AG04450 (cell line): ENCODE data around the gene NCK1. TPM values are rescaled to one million over a fixed set of nuclear protein-coding genes. Genes with fewer than 3 reads are reported as not detected.
"Not testable (repeated sequence)": the region's sequence is repeated elsewhere in the genome, so short reads cannot be mapped to it uniquely, and the experiment has no call there.

ENCODE experiments used
- CTCF ChIA-PET: fragments of 300-600, 350-600 bp; formaldehyde crosslinking; extraction: SDS; loops from one replicate; lab custom pipeline; 2022; ENCODE audit warnings: antibody characterized with exemption, inconsistent platforms; lab: Charles Lee
- POLR2A ChIA-PET: fragments of 350-600 bp; formaldehyde crosslinking; extraction: SDS; loops from one replicate; lab custom pipeline; 2021; ENCODE audit warnings: antibody characterized with exemption, inconsistent platforms; lab: Yijun Ruan, JAX
- DNase-seq: peaks from one replicate; pipeline ENCODE4 v3.0.0-alpha.2; 2011; ENCODE audit warnings: low read depth, low spot score
- H3K27ac ChIP-seq: one replicate; pipeline ENCODE4 v1.5.1; 2012; ENCODE audit warnings: low read depth, low read length, control low read depth
- H3K27me3 ChIP-seq: one replicate; pipeline ENCODE4 v1.6.0; 2012; ENCODE audit warnings: low read length; ENCODE audit not compliant: control insufficient read depth, insufficient read depth
- H3K4me3 ChIP-seq: 2 replicates; pipeline ENCODE4 v1.5.1; 2011; ENCODE audit warnings: mild to moderate bottlenecking, low read depth, low read length, control low read depth
- H3K9me3 ChIP-seq: 2 replicates; pipeline ENCODE4 v1.5.1; 2012; ENCODE audit warnings: low read length; ENCODE audit not compliant: control insufficient read depth, insufficient read depth
- polyA plus RNA-seq: library from polyadenylated mRNA; depleted of rRNA; stranded (reverse); fragments of >200 nt; gene quantifications from 2 replicates; pipeline ENCODE4 v1.2.3, GENCODE V29; 2011
- TF ChIP-seq, protein P1 (sequence below): IDR thresholded peaks from 2 replicates; pipeline ENCODE4 v1.5.1; 2011; ENCODE audit warnings: low read depth, low read length, control low read depth, inconsistent platforms

NCK1 gene
- polyA plus RNA-seq, 1 experiment: 67.7 TPM

DNA sequence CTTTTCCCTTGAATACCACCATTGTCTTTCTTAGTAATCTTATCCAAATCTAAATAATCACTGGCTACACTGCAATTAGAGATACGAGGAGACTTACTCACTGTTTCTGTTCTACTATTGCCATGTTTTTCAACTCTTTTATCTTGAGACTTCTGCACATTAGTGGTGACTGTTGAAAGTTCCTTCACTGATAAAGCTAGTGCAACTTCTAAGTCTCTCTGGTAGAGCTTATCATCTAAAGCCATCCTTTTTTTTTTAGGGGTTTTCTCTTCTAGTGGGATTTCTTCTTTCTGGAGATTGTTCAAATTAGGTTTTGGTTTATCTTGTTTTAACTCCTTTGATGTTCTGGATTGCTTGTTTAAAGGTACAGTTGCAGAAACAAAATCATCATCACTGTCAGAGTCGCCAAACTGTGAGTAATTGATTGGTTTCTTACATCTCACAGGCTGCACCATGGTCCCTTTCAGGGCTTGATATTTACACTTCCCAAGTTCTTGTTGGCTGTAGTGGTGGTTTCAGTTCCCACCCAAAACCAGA lies 37.7 kb downstream of the NCK1 start:
- H3K9me3 ChIP-seq: peaks cover 9% of the 10 kb centered on the region
- DNase-seq: no peak
- ChIA-PET CTCF (no interaction called here), POLR2A (no interaction called here)
- no peaks in the 10 kb centered on the region for H3K27me3 ChIP-seq
- H3K4me3 ChIP-seq: no peak overlapping the region
- no peak overlapping the region for H3K27ac ChIP-seq
- TF ChIP-seq, protein P1, sequence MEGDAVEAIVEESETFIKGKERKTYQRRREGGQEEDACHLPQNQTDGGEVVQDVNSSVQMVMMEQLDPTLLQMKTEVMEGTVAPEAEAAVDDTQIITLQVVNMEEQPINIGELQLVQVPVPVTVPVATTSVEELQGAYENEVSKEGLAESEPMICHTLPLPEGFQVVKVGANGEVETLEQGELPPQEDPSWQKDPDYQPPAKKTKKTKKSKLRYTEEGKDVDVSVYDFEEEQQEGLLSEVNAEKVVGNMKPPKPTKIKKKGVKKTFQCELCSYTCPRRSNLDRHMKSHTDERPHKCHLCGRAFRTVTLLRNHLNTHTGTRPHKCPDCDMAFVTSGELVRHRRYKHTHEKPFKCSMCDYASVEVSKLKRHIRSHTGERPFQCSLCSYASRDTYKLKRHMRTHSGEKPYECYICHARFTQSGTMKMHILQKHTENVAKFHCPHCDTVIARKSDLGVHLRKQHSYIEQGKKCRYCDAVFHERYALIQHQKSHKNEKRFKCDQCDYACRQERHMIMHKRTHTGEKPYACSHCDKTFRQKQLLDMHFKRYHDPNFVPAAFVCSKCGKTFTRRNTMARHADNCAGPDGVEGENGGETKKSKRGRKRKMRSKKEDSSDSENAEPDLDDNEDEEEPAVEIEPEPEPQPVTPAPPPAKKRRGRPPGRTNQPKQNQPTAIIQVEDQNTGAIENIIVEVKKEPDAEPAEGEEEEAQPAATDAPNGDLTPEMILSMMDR: no peak

DNA sequence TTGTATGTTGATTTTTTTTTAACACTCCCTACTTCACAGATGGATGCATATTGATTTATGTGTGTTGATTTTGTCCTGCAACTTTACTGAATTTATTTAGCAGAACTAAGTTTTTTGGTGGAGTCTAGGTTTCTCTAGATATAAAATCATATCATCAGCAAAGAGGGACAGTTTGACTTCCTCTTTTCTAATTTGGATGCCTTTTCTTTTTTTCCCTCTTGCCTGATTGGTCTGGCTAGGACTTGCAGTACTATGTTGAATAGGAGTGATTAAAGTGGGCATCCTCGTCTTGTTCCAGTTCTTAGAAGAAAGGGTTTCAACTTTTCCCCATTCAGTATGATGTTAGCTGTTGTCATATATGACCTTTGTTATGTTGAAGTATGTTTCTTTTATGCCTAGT lies 38.7 kb downstream of the NCK1 start:
- POLR2A ChIA-PET: not testable (repeated sequence)

DNA sequence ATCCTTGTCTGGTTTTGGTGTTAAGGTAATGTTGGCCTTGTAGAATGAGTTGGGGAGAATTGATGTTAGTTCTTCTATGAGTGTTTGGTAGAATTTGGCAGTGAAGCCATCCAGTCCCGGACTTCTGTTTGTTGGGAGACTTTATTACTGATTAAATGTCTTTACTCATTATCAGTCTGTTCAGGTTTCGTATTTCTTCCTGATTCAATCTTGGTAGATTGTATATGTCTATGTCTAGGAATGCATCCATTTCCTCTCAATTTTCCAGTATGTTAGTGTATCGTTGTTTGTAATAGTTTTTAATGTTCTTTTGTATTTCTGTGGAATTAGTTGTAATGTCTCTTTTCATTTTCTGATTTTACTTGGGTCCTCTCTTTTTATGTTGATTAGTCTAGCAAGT lies 39.4 kb downstream of the NCK1 start:
- no peak for DNase-seq
- TF ChIP-seq, protein P1: no peak
- POLR2A ChIA-PET: no interaction called here
- Histone ChIP-seq H3K27me3 (no peaks in the 10 kb centered on the region), H3K4me3 (no peak overlapping the region), H3K9me3 (peaks cover 13% of the 10 kb centered on the region), H3K27ac (no peak overlapping the region)
- CTCF ChIA-PET: no interaction called here

More for the DNA sequence above, 38.7 kb downstream of the NCK1 start:
- CTCF ChIA-PET, H3K27ac ChIP-seq, DNase-seq, H3K27me3 ChIP-seq, H3K4me3 ChIP-seq: not testable (repeated sequence)
- H3K9me3 ChIP-seq: peaks cover 13% of the 10 kb centered on the region

DNA sequence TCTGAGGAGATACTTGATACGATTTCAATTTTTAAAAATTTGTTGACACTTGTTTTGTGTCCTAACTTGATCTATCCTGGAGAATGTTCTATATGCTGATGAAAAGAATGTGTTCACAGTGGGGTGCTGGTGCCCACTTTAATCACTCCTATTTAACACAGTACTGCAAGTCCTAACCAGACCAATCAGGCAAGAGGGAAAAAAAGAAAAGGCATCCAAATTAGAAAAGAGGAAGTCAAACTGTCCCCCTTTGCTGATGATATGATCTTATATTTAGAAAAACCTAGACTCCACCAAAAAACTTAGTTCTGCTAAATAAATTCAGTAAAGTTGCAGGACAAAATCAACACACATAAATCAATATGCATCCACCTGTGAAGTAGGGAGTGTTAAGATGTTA lies 40.5 kb downstream of the NCK1 start:
- H3K9me3 ChIP-seq: peaks cover 13% of the 10 kb centered on the region
- H3K27ac ChIP-seq, DNase-seq, H3K27me3 ChIP-seq, H3K4me3 ChIP-seq, POLR2A ChIA-PET: not testable (repeated sequence)
- CTCF ChIA-PET: interaction anchor here (1.0 kb wide), 1 partner anchor 111 kb away, joined by 3 read pairs; no protein-coding TSS in a partner anchor

DNA sequence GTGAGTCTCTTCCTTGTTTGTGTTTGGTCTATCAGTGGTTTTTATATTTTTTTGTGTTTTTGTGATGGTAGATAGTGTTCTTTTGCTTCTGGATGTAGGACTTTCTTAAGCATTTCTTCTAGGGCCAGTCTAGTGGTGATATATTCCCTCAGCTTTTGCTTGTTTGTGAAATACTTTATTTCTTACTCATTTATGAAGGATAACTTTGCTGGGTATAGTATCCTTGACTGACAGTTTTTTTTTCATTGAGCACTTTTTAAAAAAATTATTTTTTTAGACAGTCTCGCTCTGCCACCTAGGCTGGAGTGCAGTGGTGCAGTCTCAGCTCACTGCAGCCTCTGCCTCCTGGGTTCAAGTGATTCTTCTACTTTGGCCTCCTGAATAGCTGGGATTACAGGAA lies 41.9 kb downstream of the NCK1 start:
- no peak overlapping the region for H3K4me3 ChIP-seq
- DNase-seq: no peak
- H3K27me3 ChIP-seq: no peaks in the 10 kb centered on the region
- H3K27ac ChIP-seq: no peak overlapping the region
- H3K9me3 ChIP-seq: peaks cover 13% of the 10 kb centered on the region
- ChIA-PET CTCF (no interaction called here), POLR2A (interaction anchor here (0.5 kb wide), 1 partner anchor 157 kb away, joined by 5 read pairs; no protein-coding TSS in a partner anchor)
- TF ChIP-seq, protein P1: no peak

DNA sequence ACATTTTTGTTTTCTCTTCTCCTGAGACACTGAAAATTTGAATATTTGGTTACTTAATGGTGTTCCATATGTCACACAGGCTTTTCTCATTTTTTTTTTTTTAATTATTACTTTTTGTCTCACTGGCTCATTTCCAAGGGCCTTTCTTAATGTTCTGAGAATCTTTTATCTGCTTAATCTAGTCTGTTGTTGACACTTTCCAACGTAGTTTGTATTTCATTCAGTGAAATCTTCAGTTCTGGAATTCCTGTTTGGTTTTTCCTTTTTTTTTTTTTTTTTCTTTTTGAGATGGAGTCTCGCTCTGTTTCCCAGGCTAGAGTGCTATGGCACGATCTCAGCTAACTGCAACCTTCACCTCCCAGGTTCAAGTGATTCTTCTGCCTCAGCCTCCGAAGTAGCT lies 42.7 kb downstream of the NCK1 start:
- DNase-seq: no peak
- CTCF ChIA-PET: no interaction called here
- TF ChIP-seq, protein P1: no peak
- Histone ChIP-seq H3K27me3 (no peaks in the 10 kb centered on the region), H3K27ac (no peak overlapping the region), H3K9me3 (peaks cover 13% of the 10 kb centered on the region), H3K4me3 (no peak overlapping the region)
- POLR2A ChIA-PET: interaction anchor here (0.5 kb wide), 1 partner anchor 158 kb away, joined by 5 read pairs; no protein-coding TSS in a partner anchor
